GM12801 (cell line): Measurements from ENCODE around the gene MEGF11.

Experiments
- CTCF ChIP-seq: IDR thresholded peaks from one replicate; pipeline ENCODE4 v1.5.1; 2011; ENCODE audit warnings: control low read depth; ENCODE audit not compliant: insufficient read length; ENCODE audit errors: extremely low read depth

MEGF11 gene

GRCh38 chr15:66235866-66236265, 17.7 kb downstream of the MEGF11 start:
- no peak for TF ChIP-seq CTCF

- no peak for TF ChIP-seq CTCF
These were observed 18.8 kb downstream of the MEGF11 start for GRCh38 chr15:66234798-66235197.

- TF ChIP-seq CTCF = no peak
These were observed 19.8 kb downstream of the MEGF11 start for GRCh38 chr15:66233487-66234415.

GRCh38 chr15:66232267-66232625, 21.3 kb downstream of the MEGF11 start:
- TF ChIP-seq CTCF = no peak

- TF ChIP-seq CTCF = no peak
These were observed 21.9 kb downstream of the MEGF11 start for GRCh38 chr15:66231394-66232266.

GRCh38 chr15:66229790-66230465, 23.6 kb downstream of the MEGF11 start:
- no peak for TF ChIP-seq CTCF
